ENCODE measurements around the gene NEU4. TPM values are rescaled to one million over a fixed set of nuclear protein-coding genes. Genes with fewer than 3 reads are reported as not detected.

Gene NEU4
- total RNA-seq, 1 experiment from 2014 or later, result 2.2 TPM

GRCh38 chr2:241854342-241855244 lies 45.6 kb downstream of the NEU4 start:
- CTCF ChIA-PET, result no interaction called here
- POLR2A ChIA-PET, result no interaction called here
- Mint-ChIP-seq H3K4me3 (no peak overlapping the region), H3K36me3 (no peaks in the 10 kb centered on the region), H3K9me3 (no peaks in the 10 kb centered on the region), H3K27ac (no peak overlapping the region), H3K4me1 (0 out of 2 replicates have a peak, but pooled peaks cover 2% of the 10 kb centered on the region), H3K27me3 (ENCODE audit: low read depth) (no peaks in the 10 kb centered on the region)
- ATAC-seq (no peak), DNase-seq (ENCODE audit: low spot score) (no peak)
- no peak for TF ChIP-seq ESRRA (CRISPR knock-in tag; IDR thresholded peaks at IDR 0.05; ENCODE audit: borderline replicate concordance)
- no peak for TF ChIP-seq AFF4 (CRISPR knock-in tag; IDR thresholded peaks at IDR 0.05; ENCODE audit: borderline replicate concordance)
- no peak for TF ChIP-seq SMAD4 (CRISPR knock-in tag; IDR thresholded peaks at IDR 0.05)
- no peak for TF ChIP-seq NR1H2 (CRISPR knock-in tag; IDR thresholded peaks at IDR 0.05)
- no peak for TF ChIP-seq SMAD3 (CRISPR knock-in tag; IDR thresholded peaks at IDR 0.05; ENCODE audit: borderline replicate concordance)
- TF ChIP-seq PRDM15 (CRISPR knock-in tag; IDR thresholded peaks at IDR 0.05), result no peak
- no peak for TF ChIP-seq ZBTB21 (CRISPR knock-in tag; IDR thresholded peaks at IDR 0.05; ENCODE audit: borderline replicate concordance)
- no peak for TF ChIP-seq ZNF281 (CRISPR knock-in tag; IDR thresholded peaks at IDR 0.05)
- TF ChIP-seq PREB (CRISPR knock-in tag; IDR thresholded peaks at IDR 0.05; ENCODE audit: borderline replicate concordance), result no peak
- no peak for TF ChIP-seq MLX (CRISPR knock-in tag; IDR thresholded peaks at IDR 0.05)
- TF ChIP-seq NFATC4 (CRISPR knock-in tag; IDR thresholded peaks at IDR 0.05), result no peak
